ENCODE results near the gene HNRNPUL2. TPM values are rescaled to one million over a fixed set of nuclear protein-coding genes. Genes with fewer than 3 reads are reported as not detected.
A peak's percentile ranks its signal among the peaks of the same experiment; 100 is the strongest.

HNRNPUL2 gene
- total RNA-seq, 2 experiments from 2014 or later = 8.3 to 59.2 TPM

DNA sequence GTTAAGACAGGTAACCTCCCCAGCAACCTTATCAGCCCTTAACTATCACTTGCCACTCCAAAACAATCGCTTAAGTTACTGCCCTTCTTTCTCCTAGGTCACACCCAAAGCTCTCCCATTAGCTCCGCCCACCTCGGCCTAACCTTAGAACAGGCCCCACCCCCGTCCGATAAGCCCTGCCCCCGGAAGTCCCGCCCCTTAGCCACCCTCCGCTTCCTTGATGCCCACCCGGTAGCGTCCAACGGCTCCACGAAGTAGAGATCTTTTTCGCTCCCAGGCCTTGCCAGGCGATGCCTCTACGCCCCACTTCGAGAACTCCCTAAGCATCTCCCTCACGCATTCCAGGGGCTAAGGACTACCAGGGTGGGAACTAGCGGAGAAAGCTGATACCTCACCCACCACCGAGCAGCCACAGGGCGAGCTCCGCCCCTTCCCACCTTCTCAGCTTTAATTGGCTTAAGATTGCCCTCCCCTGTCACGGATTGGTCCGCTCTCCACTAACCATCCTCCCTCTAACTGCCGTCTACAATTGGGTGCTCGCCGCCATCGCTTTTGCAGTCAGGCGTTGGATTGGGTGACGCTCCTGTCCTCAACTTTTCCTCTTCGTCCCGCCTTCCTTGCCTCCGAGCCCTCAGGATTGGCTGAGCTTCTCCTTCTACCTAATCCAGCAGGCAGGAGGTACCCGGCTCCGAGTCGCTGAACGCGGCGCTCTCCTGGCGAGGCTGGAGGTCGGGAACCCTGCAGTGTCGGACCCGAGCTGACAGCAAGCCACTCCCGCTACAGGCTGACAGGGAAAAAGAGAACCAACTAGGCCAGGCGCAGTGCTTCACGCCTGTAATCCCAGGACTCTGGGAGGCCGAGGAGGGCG lies 26.7 kb upstream of the HNRNPUL2 start, which contains the start of gene ZBTB3:
Gene ZBTB3, minus strand, starts transcription at position 425 of the 868 bp plus-strand sequence. CDS start 496 bp downstream, outside the sequence.
- peaks cover 20% of the 10 kb centered on the region for H3K4me1 ChIP-seq (ENCODE audit: insufficient read depth, low read length, poor library complexity, severe bottlenecking)
- H3K4me3 ChIP-seq (ENCODE audit: low read depth, low read length, poor library complexity, severe bottlenecking) = peak within 1 kb of the TSS; percentile 71
- TF ChIP-seq EZH2phosphoT487 (IDR thresholded peaks at IDR 0.05; ENCODE audit: borderline replicate concordance, low read depth, low read length) = no peak
- TF ChIP-seq, protein P1, sequence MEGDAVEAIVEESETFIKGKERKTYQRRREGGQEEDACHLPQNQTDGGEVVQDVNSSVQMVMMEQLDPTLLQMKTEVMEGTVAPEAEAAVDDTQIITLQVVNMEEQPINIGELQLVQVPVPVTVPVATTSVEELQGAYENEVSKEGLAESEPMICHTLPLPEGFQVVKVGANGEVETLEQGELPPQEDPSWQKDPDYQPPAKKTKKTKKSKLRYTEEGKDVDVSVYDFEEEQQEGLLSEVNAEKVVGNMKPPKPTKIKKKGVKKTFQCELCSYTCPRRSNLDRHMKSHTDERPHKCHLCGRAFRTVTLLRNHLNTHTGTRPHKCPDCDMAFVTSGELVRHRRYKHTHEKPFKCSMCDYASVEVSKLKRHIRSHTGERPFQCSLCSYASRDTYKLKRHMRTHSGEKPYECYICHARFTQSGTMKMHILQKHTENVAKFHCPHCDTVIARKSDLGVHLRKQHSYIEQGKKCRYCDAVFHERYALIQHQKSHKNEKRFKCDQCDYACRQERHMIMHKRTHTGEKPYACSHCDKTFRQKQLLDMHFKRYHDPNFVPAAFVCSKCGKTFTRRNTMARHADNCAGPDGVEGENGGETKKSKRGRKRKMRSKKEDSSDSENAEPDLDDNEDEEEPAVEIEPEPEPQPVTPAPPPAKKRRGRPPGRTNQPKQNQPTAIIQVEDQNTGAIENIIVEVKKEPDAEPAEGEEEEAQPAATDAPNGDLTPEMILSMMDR (conservative IDR thresholded peaks at IDR 0.05; ENCODE audit: low read length) = no peak
- no peaks in the 10 kb centered on the region for H3K9me2 ChIP-seq (ENCODE audit: insufficient read depth, low read length)
- ChIA-PET POLR2A (interaction anchor here (0.6 to 2.0 kb wide), 37 partner anchors 9 to 856 kb away, joined by 3 to 16 read pairs (median 4); partner anchors contain the start of genes C11orf98, CSKMT, EEF1G and HNRNPUL2), CTCF (ENCODE audit: unreplicated experiment) (interaction anchor here (0.6 to 1.5 kb wide), 4 partner anchors 24 to 130 kb away, joined by 3 to 5 read pairs (median 4); no protein-coding TSS in a partner anchor)
- H3K79me2 ChIP-seq (ENCODE audit: insufficient read depth, low read depth, low read length) = no peaks in the 10 kb centered on the region
- BruUV-seq (replicated peaks) = no TSS peak
- H2AFZ ChIP-seq (ENCODE audit: low read length) = peak within 1 kb of the TSS; percentile 37
- H3K4me2 ChIP-seq (ENCODE audit: low read length) = peak within 1 kb of the TSS; percentile 66
- no peaks in the 10 kb centered on the region for H3K9me3 ChIP-seq (ENCODE audit: low read length)
- H3K36me3 ChIP-seq (ENCODE audit: insufficient read depth, low read length) = no peaks in the 10 kb centered on the region
- no peaks in the 10 kb centered on the region for H4K20me1 ChIP-seq (ENCODE audit: insufficient read depth, low read length)
- peak within 1 kb of the TSS; percentile 60 for H3K27ac ChIP-seq (ENCODE audit: low read depth, low read length, poor library complexity, severe bottlenecking)
- intact Hi-C loops (cut with micrococcal nuclease; ENCODE audit: unreplicated experiment) = no loop called here
- peak; percentile 99 for DNase-seq (ENCODE audit: low spot score)

DNA sequence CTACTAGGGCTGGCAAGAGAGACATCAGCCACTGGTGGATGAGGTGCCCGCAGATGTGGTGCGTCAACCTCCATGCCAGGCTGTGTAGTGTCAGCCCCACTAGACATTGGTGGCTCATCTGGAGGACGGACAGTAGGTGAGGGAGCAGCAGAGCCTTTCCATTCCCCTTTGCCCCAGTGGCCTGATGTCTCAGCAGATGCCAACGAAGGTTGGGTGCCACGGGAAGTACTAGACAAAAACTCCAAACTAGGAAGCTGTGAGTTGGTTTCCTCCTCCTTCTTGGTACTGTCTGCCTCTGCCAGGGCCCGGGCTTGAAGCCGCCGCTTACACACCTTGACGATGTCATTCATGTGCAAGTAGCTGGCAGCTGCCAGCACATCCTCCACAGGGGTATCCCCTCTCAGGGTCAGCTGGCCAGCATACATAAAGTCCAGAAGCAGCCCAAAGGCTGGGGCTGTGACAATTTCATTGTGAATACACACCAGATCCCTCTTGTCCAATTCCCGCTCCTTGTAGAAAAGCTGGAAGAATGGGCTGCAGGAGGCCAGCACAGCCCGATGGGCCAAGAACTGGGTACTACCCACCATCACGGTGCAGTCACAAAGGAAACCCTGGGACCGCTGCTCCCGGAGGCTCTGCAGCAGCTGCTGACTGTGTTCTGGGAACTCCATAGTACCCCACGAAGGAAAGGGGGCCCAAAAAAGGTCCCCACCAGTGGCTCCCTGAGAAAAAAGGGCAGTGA lies 25.9 kb upstream of the HNRNPUL2 start:
- H2AFZ ChIP-seq (ENCODE audit: low read length) = no peak overlapping the region; the same call in 1 of the 2 replicates
- H3K9me3 ChIP-seq (ENCODE audit: low read length) = no peaks in the 10 kb centered on the region
- peak overlapping the region; percentile 66 for H3K4me2 ChIP-seq (ENCODE audit: low read length)
- no peaks in the 10 kb centered on the region for H3K79me2 ChIP-seq (ENCODE audit: insufficient read depth, low read depth, low read length)
- TF ChIP-seq EZH2phosphoT487 (IDR thresholded peaks at IDR 0.05; ENCODE audit: borderline replicate concordance, low read depth, low read length) = no peak
- TF ChIP-seq, protein P1 (conservative IDR thresholded peaks at IDR 0.05; ENCODE audit: low read length) = no peak
- intact Hi-C loops (cut with micrococcal nuclease; ENCODE audit: unreplicated experiment) = no loop called here
- TSS peak; percentile 85 for BruUV-seq (replicated peaks)
- peak overlapping the region; percentile 71 for H3K4me3 ChIP-seq (ENCODE audit: low read depth, low read length, poor library complexity, severe bottlenecking)
- DNase-seq (ENCODE audit: low spot score) = no peak
- peaks cover 23% of the 10 kb centered on the region for H3K4me1 ChIP-seq (ENCODE audit: insufficient read depth, low read length, poor library complexity, severe bottlenecking)
- no peaks in the 10 kb centered on the region for H3K9me2 ChIP-seq (ENCODE audit: insufficient read depth, low read length)
- no peaks in the 10 kb centered on the region for H3K36me3 ChIP-seq (ENCODE audit: insufficient read depth, low read length)
- H4K20me1 ChIP-seq (ENCODE audit: insufficient read depth, low read length) = no peaks in the 10 kb centered on the region
- ChIA-PET CTCF (ENCODE audit: unreplicated experiment) (interaction anchor here (0.6 to 1.5 kb wide), 3 partner anchors 23 to 131 kb away, joined by 3 to 5 read pairs (median 3); no protein-coding TSS in a partner anchor), POLR2A (interaction anchor here (0.6 to 2.0 kb wide), 32 partner anchors 9 to 162 kb away, joined by 3 to 16 read pairs (median 5); partner anchors contain the start of genes C11orf98, CSKMT, HNRNPUL2 and INTS5)
- H3K27ac ChIP-seq (ENCODE audit: low read depth, low read length, poor library complexity, severe bottlenecking) = no peak overlapping the region
